Stimulated activated naive B cell treated with anti-CD40 and anti-IgM and Interleukin-4, amounts not matched to agents 10 μg/mL and 1 μg/mL and 100 μg/mL, for 72 hours (primary cell): ENCODE measurements around the gene RCBTB2.

Experiments used
- ATAC-seq, 2 donors: fragments of 150-1000 bp; cut with Tn5 transposase; replicated peaks; 2 replicates each; pipeline ENCODE4 v1.10.0; 2021; ENCODE audit warnings: moderate library complexity in 1 of 2
- DNase-seq: peaks from one replicate; pipeline ENCODE4 v3.0.0; 2021
- H3K27ac Mint-ChIP-seq: one replicate; pipeline ENCODE4 v1.8.0; 2022; ENCODE audit warnings: mild to moderate bottlenecking, mixed read lengths
- H3K27me3 Mint-ChIP-seq, 2 donors: one replicate each; pipeline ENCODE4 v1.8.0; 2022; ENCODE audit warnings: mixed read lengths in 2 of 2
- H3K36me3 Mint-ChIP-seq, 2 donors: one replicate each; pipeline ENCODE4 v1.8.0; 2022; ENCODE audit warnings: mixed read lengths in 2 of 2, mild to moderate bottlenecking in 1 of 2
- H3K4me1 Mint-ChIP-seq, 2 donors: one replicate each; pipeline ENCODE4 v1.8.0; 2022; ENCODE audit warnings: mixed read lengths in 2 of 2, mild to moderate bottlenecking in 1 of 2
- H3K4me3 Mint-ChIP-seq, 2 donors: one replicate each; pipeline ENCODE4 v1.8.0; 2022; ENCODE audit warnings: mild to moderate bottlenecking in 2 of 2, mixed read lengths in 2 of 2, moderate library complexity in 1 of 2
- H3K9me3 Mint-ChIP-seq, 2 donors: one replicate each; pipeline ENCODE4 v1.8.0; 2022; ENCODE audit warnings: mixed read lengths in 2 of 2, mild to moderate bottlenecking in 1 of 2

The RCBTB2 gene

DNA sequence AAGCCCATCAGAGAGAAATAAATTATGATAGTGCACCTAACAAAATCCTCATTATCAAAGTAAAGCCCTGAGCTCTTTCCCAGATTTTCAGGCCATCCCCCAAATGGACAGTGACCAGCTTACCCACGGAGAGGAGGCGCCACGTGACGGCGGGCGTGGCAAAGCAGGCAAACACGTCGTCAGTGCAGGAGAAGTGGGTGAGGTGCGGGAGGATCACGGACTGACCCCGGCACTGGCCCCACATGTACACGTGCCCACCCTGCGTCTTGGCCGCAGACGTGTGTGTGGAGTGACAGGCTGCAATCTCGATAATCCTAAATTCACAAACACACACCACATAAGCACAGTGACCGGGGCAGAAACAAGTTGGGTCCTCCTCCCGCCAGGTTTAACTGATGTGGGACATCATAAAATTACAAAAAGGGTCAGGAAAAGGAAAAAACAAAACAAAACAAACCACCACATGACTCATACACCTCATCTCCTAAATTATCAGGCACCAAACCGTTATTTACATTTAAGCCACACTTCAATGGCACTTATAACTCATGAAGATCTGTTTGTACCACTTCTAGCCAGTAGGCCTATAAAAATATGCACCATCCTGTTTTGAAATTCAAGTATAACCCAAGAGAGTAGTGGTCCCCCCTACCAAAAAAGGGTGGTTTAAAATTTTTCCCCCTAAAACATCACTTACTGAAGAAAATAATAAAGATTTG lies 30.1 kb downstream of the RCBTB2 start:
- Mint-ChIP-seq H3K4me3 (no peak overlapping the region), H3K27ac (no peak overlapping the region), H3K9me3 (no peaks in the 10 kb centered on the region), H3K27me3 (peaks cover 34 to 51% of the 10 kb centered on the region in 2 donors), H3K4me1 (peaks cover 43 to 82% of the 10 kb centered on the region in 2 donors), H3K36me3 (peaks cover 0 to 13% of the 10 kb centered on the region in 2 donors)
- DNase-seq (no peak), ATAC-seq (no peak)

DNA sequence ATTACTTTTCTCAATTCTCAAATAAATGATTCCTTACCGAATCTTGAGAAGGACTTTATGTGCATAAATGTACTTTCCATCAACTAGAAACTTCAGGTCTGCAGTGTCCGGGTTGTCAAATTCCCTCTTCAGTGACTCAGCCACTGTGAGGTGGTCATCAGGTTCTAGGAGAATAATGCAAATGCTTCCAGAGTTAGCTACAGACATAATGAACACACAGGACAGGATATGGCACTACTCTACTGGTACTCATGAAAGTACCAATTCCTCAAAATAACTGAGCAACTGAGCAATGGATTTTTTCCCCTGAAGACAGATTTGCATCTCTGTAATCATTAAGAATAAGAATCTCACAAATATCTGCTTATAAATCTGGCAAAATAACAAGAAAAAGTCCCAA lies 31.2 kb downstream of the RCBTB2 start:
- peak; percentile 56 to 59 for ATAC-seq
- DNase-seq = no peak
- H3K27ac Mint-ChIP-seq = no peak overlapping the region
- peaks cover 41 to 77% of the 10 kb centered on the region in 2 donors for H3K4me1 Mint-ChIP-seq
- H3K4me3 Mint-ChIP-seq = no peak overlapping the region
- peaks cover 0 to 9% of the 10 kb centered on the region in 2 donors for H3K36me3 Mint-ChIP-seq
- no peaks in the 10 kb centered on the region for H3K9me3 Mint-ChIP-seq
- peaks cover 29 to 51% of the 10 kb centered on the region in 2 donors for H3K27me3 Mint-ChIP-seq

- Mint-ChIP-seq H3K4me1 (peaks cover 35 to 72% of the 10 kb centered on the region in 2 donors), H3K4me3 (peak overlapping the region in 1 of 2 donors; percentile 36), H3K36me3 (peaks cover 0 to 9% of the 10 kb centered on the region in 2 donors), H3K9me3 (no peaks in the 10 kb centered on the region), H3K27me3 (peaks cover 27 to 48% of the 10 kb centered on the region in 2 donors), H3K27ac (no peak overlapping the region)
- ATAC-seq (peak; percentile 85 to 90), DNase-seq (no peak)
These were observed 32.2 kb downstream of the RCBTB2 start for GRCh38 chr13:48500652-48501197.

GRCh38 chr13:48497669-48498068 lies 35.2 kb downstream of the RCBTB2 start:
- H3K27me3 Mint-ChIP-seq = peaks cover 17 to 34% of the 10 kb centered on the region in 2 donors
- H3K36me3 Mint-ChIP-seq = peaks cover 0 to 3% of the 10 kb centered on the region in 2 donors
- ATAC-seq = no peak
- no peak overlapping the region for H3K27ac Mint-ChIP-seq
- H3K9me3 Mint-ChIP-seq = no peaks in the 10 kb centered on the region
- peaks cover 18 to 45% of the 10 kb centered on the region in 2 donors for H3K4me1 Mint-ChIP-seq
- DNase-seq = no peak
- no peak overlapping the region for H3K4me3 Mint-ChIP-seq

GRCh38 chr13:48496271-48497161 lies 36.4 kb downstream of the RCBTB2 start:
- no peak overlapping the region for H3K27ac Mint-ChIP-seq
- H3K4me1 Mint-ChIP-seq = peaks cover 15 to 37% of the 10 kb centered on the region in 2 donors
- no peak overlapping the region for H3K4me3 Mint-ChIP-seq
- peaks cover 0 to 3% of the 10 kb centered on the region in 2 donors for H3K36me3 Mint-ChIP-seq
- H3K9me3 Mint-ChIP-seq = no peaks in the 10 kb centered on the region
- ATAC-seq (no peak), DNase-seq (no peak)
- peaks cover 17 to 31% of the 10 kb centered on the region in 2 donors for H3K27me3 Mint-ChIP-seq

DNA sequence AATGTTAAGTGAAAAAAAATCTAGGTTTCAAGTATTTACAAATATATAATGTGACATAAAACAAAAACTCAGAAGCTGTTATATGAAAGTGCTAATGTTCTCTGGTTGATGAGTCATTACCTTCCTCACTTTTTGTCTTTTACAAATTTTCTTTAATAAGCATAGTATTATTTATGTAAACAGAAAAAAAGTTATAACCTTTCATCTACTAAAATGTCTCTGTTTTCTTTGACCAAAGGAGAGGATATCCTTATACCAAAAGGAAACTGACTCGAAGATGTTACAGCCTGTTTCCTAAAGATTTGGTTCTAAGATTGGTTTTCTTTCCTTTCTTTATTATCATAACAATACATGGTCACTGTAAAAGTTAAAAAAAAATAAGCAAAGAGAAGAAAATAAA lies 38.0 kb downstream of the RCBTB2 start:
- peaks cover 0 to 3% of the 10 kb centered on the region in 2 donors for H3K36me3 Mint-ChIP-seq
- DNase-seq (no peak), ATAC-seq (no peak)
- H3K4me1 Mint-ChIP-seq = peaks cover 7 to 29% of the 10 kb centered on the region in 2 donors
- H3K27ac Mint-ChIP-seq = no peak overlapping the region
- H3K27me3 Mint-ChIP-seq = peaks cover 17 to 23% of the 10 kb centered on the region in 2 donors
- no peak overlapping the region for H3K4me3 Mint-ChIP-seq
- no peaks in the 10 kb centered on the region for H3K9me3 Mint-ChIP-seq

GRCh38 chr13:48493851-48494250 lies 39.0 kb downstream of the RCBTB2 start:
- no peak for DNase-seq
- peaks cover 0 to 2% of the 10 kb centered on the region in 2 donors for H3K36me3 Mint-ChIP-seq
- no peaks in the 10 kb centered on the region for H3K9me3 Mint-ChIP-seq
- no peak overlapping the region for H3K27ac Mint-ChIP-seq
- H3K27me3 Mint-ChIP-seq = peaks cover 11 to 16% of the 10 kb centered on the region in 2 donors
- ATAC-seq = no peak
- no peak overlapping the region for H3K4me3 Mint-ChIP-seq
- peaks cover 10 to 30% of the 10 kb centered on the region in 2 donors for H3K4me1 Mint-ChIP-seq

DNA sequence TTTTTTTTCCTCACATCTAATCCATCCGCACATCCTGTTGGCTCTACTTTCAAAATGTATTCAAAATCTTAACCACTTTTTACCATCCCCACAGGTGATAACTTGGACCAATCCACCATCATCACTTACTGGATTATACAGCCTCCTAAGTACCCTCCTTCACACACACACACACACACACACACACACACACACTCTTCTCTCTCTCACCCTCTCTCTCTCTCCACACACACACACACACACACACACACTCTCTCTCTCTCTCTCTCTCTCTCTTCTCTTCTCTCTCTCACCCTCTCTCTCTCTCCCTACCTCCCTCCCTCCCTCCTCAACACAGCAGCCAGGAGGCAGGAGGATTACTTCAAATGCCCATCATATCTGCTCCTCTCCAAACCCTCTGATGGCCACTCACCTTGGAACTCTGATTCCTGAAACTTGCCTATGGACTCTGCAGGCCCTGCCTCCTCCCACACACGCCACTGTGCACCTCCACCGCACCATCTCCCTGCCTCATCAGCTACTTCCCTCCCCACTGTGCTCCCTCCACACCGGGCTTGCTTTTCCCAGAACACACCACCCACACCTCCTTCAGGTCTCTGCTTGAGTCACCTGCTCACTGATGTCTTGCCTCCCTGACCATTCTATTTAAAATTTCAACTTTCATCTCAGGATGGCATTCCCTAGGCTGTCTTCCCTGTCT lies 39.7 kb downstream of the RCBTB2 start:
- DNase-seq = no peak
- no peaks in the 10 kb centered on the region for H3K36me3 Mint-ChIP-seq
- no peak overlapping the region for H3K4me3 Mint-ChIP-seq

DNA sequence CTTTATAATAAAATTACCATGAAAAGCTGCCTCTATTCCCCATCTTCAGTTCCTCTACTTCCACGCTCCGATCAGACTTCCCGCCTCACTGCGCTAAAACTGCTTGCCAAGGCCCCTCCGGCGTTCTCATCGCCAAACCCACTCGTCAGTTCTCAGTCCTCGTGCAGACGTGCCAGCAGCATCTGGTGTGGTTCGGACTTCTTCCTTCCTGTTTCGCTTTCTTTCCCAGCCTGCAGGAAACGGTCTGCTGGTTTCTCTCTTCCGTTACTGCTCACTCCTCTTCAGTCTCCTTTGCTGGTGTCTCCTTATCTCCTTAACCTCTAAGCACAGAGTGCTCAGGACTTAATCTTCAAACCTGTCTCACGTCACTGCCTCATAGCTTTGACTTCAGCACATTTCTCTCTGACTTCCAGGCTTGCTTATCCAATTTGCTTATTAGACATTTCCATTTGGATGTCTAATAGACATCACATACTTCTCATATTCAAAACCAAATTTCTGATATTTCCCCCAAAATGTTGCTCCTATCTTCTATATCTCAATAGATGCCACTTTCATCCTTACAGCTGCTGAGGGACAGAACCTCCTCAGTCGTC lies 40.3 kb downstream of the RCBTB2 start:
- Mint-ChIP-seq H3K27ac (no peak overlapping the region), H3K36me3 (no peaks in the 10 kb centered on the region), H3K27me3 (peaks cover 7 to 12% of the 10 kb centered on the region in 2 donors), H3K9me3 (no peaks in the 10 kb centered on the region), H3K4me3 (no peak overlapping the region), H3K4me1 (peaks cover 16 to 35% of the 10 kb centered on the region in 2 donors)
- ATAC-seq (peak; percentile 92 to 93), DNase-seq (peak; percentile 81)

More for the DNA sequence above, 39.7 kb downstream of the RCBTB2 start:
- no peak overlapping the region for H3K27ac Mint-ChIP-seq
- no peaks in the 10 kb centered on the region for H3K9me3 Mint-ChIP-seq
- H3K4me1 Mint-ChIP-seq = peaks cover 14 to 32% of the 10 kb centered on the region in 2 donors
- no peak for ATAC-seq
- H3K27me3 Mint-ChIP-seq = peaks cover 7 to 12% of the 10 kb centered on the region in 2 donors

DNA sequence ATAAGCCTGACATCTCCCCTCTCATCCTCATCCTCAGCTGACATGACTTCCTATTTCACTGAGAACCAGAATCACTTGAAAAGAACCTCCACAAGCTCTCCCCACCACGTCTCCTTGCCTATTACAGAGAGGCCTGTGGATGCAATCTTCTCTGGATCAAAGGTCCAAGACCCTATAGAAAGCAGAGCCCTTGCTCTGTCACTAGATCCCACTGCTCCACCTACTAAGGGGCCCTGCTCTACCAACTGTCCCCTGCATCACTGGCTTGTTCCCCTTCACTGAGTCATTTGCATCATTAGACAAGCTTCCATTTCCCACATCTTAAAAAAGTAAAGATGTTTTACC lies 40.8 kb downstream of the RCBTB2 start:
- H3K9me3 Mint-ChIP-seq = peaks cover 3% of the 10 kb centered on the region in 2 donors
- DNase-seq (no peak), ATAC-seq (peak; percentile 76 to 81)
- peaks cover 2 to 4% of the 10 kb centered on the region in 2 donors for H3K36me3 Mint-ChIP-seq
- H3K4me1 Mint-ChIP-seq = peaks cover 18 to 33% of the 10 kb centered on the region in 2 donors
- H3K27me3 Mint-ChIP-seq = peaks cover 7 to 9% of the 10 kb centered on the region in 2 donors
- H3K27ac Mint-ChIP-seq = no peak overlapping the region
- H3K4me3 Mint-ChIP-seq = no peak overlapping the region

DNA sequence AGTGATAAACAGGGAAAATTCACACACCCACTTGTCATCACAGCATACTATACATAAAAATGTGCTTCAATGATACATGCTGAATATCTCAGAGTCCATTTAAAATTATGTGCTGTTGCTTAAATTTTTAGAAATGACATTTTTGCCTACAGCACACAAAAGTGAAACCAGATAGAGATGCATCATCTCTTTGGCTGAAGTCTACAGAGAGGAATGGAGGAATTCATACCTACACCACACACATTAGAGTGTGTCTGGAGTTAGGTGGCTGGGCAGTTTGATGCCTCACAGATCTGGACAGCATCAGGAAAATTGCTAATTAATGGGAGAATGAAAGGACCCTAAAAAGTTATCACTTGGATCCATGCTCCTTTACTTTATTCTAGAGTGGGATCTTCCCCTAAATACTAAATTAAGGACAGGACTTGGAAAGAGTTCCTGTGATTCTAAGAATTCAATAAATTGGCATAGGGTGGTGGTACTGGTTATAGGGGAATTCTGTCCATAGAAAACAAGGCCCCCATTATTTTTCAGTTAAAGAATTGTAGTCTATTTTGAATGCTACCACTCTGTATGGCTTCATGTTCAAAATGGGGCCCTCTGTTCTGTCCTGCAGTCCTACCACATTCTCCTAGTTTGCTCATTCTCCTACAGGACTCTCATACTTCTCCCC lies 41.3 kb downstream of the RCBTB2 start:
- ATAC-seq (peak in 1 of 2 donors; percentile 5), DNase-seq (no peak)
- peaks cover 16 to 28% of the 10 kb centered on the region in 2 donors for H3K4me1 Mint-ChIP-seq
- H3K27me3 Mint-ChIP-seq = peaks cover 3 to 4% of the 10 kb centered on the region in 2 donors
- peaks cover 2 to 4% of the 10 kb centered on the region in 2 donors for H3K36me3 Mint-ChIP-seq
- no peak overlapping the region for H3K4me3 Mint-ChIP-seq
- peaks cover 3% of the 10 kb centered on the region in 2 donors for H3K9me3 Mint-ChIP-seq
- H3K27ac Mint-ChIP-seq = no peak overlapping the region

- DNase-seq (no peak), ATAC-seq (no peak)
- Mint-ChIP-seq H3K36me3 (peaks cover 9 to 13% of the 10 kb centered on the region in 2 donors), H3K4me1 (peaks cover 16 to 25% of the 10 kb centered on the region in 2 donors), H3K27ac (no peak overlapping the region), H3K4me3 (no peak overlapping the region), H3K27me3 (no peaks in the 10 kb centered on the region), H3K9me3 (peaks cover 3 to 5% of the 10 kb centered on the region in 2 donors)
These were observed 42.6 kb downstream of the RCBTB2 start for GRCh38 chr13:48490241-48490640.

DNA sequence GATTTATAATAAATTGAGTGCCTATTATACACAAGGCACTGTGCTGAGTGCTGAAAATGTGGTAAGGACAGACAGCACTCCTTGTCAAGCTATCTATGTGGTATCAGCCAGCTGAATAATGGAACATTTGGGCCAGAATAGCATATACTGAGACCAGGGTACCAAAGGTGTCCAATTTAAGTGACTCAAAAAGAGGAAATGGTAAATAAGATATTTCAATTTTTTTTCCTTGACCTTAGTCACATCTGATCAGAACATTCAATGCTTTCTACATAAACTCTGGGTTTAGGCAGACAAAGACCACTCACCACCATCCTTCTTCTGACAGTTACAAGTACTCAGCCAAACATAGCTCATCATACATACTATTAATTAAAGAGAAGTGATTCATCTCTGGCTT lies 43.2 kb downstream of the RCBTB2 start:
- Mint-ChIP-seq H3K4me3 (no peak overlapping the region), H3K9me3 (peaks cover 3 to 5% of the 10 kb centered on the region in 2 donors), H3K36me3 (peaks cover 9 to 18% of the 10 kb centered on the region in 2 donors), H3K27me3 (no peaks in the 10 kb centered on the region), H3K4me1 (peaks cover 16 to 25% of the 10 kb centered on the region in 2 donors), H3K27ac (no peak overlapping the region)
- ATAC-seq = peak in 1 of 2 donors; percentile 2
- no peak for DNase-seq
